ENCODE measurements around the gene RPS6KA4. TPM values are rescaled to one million over a fixed set of nuclear protein-coding genes. Genes with fewer than 3 reads are reported as not detected.
"Not testable (repeated sequence)": the region's sequence is repeated elsewhere in the genome, so short reads cannot be mapped to it uniquely, and the experiment has no call there.

The RPS6KA4 gene
- total RNA-seq, 1 donor from 2014 or later, result 3.2 TPM

DNA sequence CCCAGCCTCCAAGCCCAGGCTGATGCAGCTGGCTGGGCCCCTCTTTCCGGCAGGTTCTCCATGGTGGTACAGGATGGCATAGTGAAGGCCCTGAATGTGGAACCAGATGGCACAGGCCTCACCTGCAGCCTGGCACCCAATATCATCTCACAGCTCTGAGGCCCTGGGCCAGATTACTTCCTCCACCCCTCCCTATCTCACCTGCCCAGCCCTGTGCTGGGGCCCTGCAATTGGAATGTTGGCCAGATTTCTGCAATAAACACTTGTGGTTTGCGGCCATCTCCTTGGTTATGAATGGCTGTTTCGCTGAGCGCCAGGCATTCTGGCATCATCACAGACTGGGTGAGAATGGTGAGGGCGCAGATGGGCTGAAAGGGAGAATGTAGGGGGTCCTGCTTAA is 37.4 kb upstream of the RPS6KA4 start:
- H3K27me3 Mint-ChIP-seq (ENCODE audit: unreplicated experiment), result peaks cover 17% of the 10 kb centered on the region
- DNase-seq, result no peak
- peak overlapping the region; percentile 76 for H3K4me3 Mint-ChIP-seq (ENCODE audit: unreplicated experiment)
- H3K9me3 Mint-ChIP-seq (ENCODE audit: unreplicated experiment), result peaks cover 12% of the 10 kb centered on the region
- peaks cover 4% of the 10 kb centered on the region for H3K36me3 Mint-ChIP-seq (ENCODE audit: unreplicated experiment)
- TF ChIP-seq, protein P1, sequence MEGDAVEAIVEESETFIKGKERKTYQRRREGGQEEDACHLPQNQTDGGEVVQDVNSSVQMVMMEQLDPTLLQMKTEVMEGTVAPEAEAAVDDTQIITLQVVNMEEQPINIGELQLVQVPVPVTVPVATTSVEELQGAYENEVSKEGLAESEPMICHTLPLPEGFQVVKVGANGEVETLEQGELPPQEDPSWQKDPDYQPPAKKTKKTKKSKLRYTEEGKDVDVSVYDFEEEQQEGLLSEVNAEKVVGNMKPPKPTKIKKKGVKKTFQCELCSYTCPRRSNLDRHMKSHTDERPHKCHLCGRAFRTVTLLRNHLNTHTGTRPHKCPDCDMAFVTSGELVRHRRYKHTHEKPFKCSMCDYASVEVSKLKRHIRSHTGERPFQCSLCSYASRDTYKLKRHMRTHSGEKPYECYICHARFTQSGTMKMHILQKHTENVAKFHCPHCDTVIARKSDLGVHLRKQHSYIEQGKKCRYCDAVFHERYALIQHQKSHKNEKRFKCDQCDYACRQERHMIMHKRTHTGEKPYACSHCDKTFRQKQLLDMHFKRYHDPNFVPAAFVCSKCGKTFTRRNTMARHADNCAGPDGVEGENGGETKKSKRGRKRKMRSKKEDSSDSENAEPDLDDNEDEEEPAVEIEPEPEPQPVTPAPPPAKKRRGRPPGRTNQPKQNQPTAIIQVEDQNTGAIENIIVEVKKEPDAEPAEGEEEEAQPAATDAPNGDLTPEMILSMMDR (IDR thresholded peaks at IDR 0.05; ENCODE audit: partially characterized antibody, unreplicated experiment), result no peak
- no peak overlapping the region for H3K27ac Mint-ChIP-seq (ENCODE audit: unreplicated experiment)
- H3K4me1 Mint-ChIP-seq (ENCODE audit: low read depth, unreplicated experiment), result peaks cover 18% of the 10 kb centered on the region

DNA sequence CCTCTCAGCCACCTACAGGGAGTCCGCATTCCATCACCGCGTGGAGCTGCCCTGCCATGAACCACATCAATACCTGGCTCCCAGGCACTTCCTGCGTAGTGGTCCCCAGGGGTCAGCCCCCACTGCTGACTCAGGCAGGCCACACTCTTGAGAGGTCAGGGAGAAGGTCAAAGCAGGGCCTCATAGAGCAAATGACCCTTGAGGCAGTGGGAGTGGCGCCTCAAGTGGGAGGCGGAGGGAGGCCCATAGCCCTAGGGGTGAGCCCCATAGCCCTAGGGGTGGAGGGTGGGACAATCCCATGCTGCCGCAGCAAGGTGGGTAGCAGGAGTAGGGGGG is 36.1 kb upstream of the RPS6KA4 start:
- no peak overlapping the region for H3K4me3 Mint-ChIP-seq (ENCODE audit: unreplicated experiment)
- H3K36me3 Mint-ChIP-seq (ENCODE audit: unreplicated experiment), result peaks cover 6% of the 10 kb centered on the region
- DNase-seq, result peak; percentile 32
- peaks cover 11% of the 10 kb centered on the region for H3K27me3 Mint-ChIP-seq (ENCODE audit: unreplicated experiment)
- peaks cover 14% of the 10 kb centered on the region for H3K4me1 Mint-ChIP-seq (ENCODE audit: low read depth, unreplicated experiment)
- H3K27ac Mint-ChIP-seq (ENCODE audit: unreplicated experiment), result no peak overlapping the region
- peaks cover 14% of the 10 kb centered on the region for H3K9me3 Mint-ChIP-seq (ENCODE audit: unreplicated experiment)
- TF ChIP-seq, protein P1 (IDR thresholded peaks at IDR 0.05; ENCODE audit: partially characterized antibody, unreplicated experiment), result no peak

DNA sequence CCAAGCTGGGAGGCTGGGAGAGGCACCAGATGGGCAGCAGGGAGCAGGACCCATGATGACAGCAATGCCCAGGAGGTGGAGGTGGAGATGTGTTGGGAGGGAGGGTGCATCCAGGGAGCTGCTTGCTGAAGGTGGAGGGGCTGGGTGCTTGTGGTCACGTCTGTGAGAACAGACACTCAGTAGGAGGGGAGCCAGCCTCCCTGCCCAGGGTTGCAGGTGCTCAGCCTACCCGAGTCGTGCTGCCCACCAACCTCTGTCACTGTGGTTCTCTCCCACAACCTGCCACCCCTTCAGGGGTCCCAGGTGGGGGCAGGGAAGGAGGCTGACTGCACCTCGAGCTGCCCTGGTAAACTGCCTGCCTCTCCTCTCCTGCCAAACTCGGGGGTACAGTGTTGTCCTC is 35.6 kb upstream of the RPS6KA4 start:
- H3K27ac Mint-ChIP-seq (ENCODE audit: unreplicated experiment), result no peak overlapping the region
- peaks cover 14% of the 10 kb centered on the region for H3K4me1 Mint-ChIP-seq (ENCODE audit: low read depth, unreplicated experiment)
- TF ChIP-seq, protein P1 (IDR thresholded peaks at IDR 0.05; ENCODE audit: partially characterized antibody, unreplicated experiment), result no peak
- peaks cover 14% of the 10 kb centered on the region for H3K9me3 Mint-ChIP-seq (ENCODE audit: unreplicated experiment)
- H3K27me3 Mint-ChIP-seq (ENCODE audit: unreplicated experiment), result peaks cover 11% of the 10 kb centered on the region
- H3K4me3 Mint-ChIP-seq (ENCODE audit: unreplicated experiment), result no peak overlapping the region
- no peak for DNase-seq
- H3K36me3 Mint-ChIP-seq (ENCODE audit: unreplicated experiment), result peaks cover 8% of the 10 kb centered on the region

DNA sequence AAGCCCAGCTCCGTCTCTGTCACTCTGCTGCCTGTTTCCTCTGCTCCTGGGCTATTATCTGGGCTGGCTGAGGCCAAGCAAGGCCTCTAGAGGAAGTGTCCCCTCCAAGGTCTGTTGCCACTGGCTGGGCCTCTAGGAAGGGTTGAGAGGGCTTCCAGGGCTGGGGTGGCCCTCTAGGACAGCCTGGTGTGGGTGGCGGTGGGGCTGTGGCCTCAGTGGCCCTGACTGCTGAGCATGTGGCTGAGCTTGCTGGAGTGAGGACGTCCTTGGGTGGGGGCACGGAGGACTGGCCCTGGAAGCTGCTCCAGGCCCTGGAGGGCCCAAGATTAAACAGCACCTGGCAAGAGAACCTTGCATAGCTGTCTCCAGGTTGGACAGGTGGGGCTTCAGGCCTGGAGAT is 35.0 kb upstream of the RPS6KA4 start:
- not testable (repeated sequence) for H3K4me3 Mint-ChIP-seq (ENCODE audit: unreplicated experiment); H3K27me3 Mint-ChIP-seq (ENCODE audit: unreplicated experiment); H3K36me3 Mint-ChIP-seq (ENCODE audit: unreplicated experiment); DNase-seq
- H3K9me3 Mint-ChIP-seq (ENCODE audit: unreplicated experiment), result peaks cover 15% of the 10 kb centered on the region
- peak overlapping the region; percentile 62 for H3K27ac Mint-ChIP-seq (ENCODE audit: unreplicated experiment)
- H3K4me1 Mint-ChIP-seq (ENCODE audit: low read depth, unreplicated experiment), result peaks cover 13% of the 10 kb centered on the region

DNA sequence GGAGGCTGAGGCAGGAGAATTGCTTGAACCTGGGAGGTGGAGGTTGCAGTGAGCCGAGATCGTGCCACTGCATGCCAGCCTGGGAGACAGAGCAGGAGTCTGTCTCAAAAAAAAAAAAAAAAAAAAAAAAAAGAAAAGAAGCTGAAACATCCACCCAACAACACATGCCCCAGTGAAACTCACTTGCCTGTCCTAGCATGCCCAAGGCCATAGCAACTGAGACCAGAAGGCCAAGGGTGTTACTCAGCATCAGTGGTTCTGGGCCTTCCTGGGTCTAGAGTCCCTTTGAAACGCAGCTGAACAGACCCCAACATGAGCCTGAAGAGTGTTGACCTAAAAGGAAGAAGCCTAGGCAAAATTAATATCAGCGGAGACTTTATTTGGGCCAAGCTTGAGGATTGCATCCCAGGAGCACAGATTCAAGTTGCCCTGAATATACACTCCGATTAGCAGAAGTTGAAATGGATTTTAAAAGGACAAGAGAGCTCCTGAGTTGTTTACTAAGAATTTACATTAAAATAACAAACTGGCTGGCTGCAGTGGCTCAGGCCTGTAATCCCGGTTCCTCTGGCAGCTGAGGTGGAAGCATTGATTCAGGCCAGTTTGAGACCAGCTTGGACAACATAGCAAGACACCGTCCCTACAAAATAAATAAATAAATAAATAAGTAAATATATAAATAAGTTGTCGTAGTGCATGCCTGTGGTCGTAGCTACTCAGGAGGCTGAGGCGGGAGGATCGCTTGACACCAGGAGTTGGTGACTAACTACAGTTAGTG is 34.1 kb upstream of the RPS6KA4 start:
- peak overlapping the region; percentile 59 for H3K27ac Mint-ChIP-seq (ENCODE audit: unreplicated experiment)
- H3K4me3 Mint-ChIP-seq (ENCODE audit: unreplicated experiment), result no peak overlapping the region

More for the DNA sequence above, 34.1 kb upstream of the RPS6KA4 start:
- TF ChIP-seq, protein P1 (IDR thresholded peaks at IDR 0.05; ENCODE audit: partially characterized antibody, unreplicated experiment), result no peak
- Mint-ChIP-seq H3K36me3 (ENCODE audit: unreplicated experiment) (peaks cover 8% of the 10 kb centered on the region), H3K27me3 (ENCODE audit: unreplicated experiment) (peaks cover 8% of the 10 kb centered on the region), H3K4me1 (ENCODE audit: low read depth, unreplicated experiment) (peaks cover 11% of the 10 kb centered on the region), H3K9me3 (ENCODE audit: unreplicated experiment) (peaks cover 14% of the 10 kb centered on the region)
- DNase-seq, result no peak

Measured in glutamatergic neuron (in vitro differentiated cells).